ENCODE measurements around the gene CALHM5.

Gene CALHM5

DNA sequence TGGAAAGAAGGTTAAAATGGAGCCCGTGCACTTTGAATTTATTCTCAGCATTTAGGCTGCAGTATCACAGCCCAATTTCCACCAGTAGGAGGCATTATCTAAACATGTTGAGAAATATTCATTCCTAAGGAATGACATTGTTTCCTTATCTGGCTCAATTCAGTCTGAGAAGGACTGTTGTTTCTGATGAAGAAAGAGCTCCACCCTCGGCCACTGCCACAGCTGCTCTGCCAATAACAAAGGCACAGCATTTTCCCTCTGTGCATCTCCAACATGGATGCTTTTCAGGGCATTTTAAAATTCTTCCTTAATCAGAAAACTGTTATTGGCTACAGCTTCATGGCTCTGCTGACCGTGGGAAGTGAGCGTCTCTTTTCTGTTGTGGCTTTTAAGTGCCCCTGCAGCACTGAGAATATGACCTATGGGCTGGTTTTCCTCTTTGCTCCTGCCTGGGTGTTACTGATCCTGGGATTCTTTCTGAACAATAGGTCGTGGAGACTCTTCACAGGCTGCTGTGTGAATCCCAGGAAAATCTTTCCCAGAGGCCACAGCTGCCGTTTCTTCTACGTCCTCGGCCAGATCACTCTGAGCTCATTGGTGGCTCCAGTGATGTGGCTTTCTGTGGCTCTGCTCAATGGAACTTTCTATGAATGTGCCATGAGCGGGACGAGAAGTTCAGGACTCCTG is at the start of gene CALHM5:
CALHM5 (plus strand) TSS at position 216 of the 687 bp plus-strand sequence; CDS start at position 274, 58 bp downstream.
- no peak within 1 kb of the TSS for H3K4me3 Mint-ChIP-seq
- no peaks in the 10 kb centered on the region for H3K4me1 Mint-ChIP-seq (ENCODE audit: low read depth)
- H3K27ac Mint-ChIP-seq, result no peak within 1 kb of the TSS
- H3K9me3 Mint-ChIP-seq (ENCODE audit: low read depth), result no peaks in the 10 kb centered on the region
- H3K36me3 Mint-ChIP-seq, result no peaks in the 10 kb centered on the region
- peaks cover 2% of the 10 kb centered on the region for H3K27me3 Mint-ChIP-seq

DNA sequence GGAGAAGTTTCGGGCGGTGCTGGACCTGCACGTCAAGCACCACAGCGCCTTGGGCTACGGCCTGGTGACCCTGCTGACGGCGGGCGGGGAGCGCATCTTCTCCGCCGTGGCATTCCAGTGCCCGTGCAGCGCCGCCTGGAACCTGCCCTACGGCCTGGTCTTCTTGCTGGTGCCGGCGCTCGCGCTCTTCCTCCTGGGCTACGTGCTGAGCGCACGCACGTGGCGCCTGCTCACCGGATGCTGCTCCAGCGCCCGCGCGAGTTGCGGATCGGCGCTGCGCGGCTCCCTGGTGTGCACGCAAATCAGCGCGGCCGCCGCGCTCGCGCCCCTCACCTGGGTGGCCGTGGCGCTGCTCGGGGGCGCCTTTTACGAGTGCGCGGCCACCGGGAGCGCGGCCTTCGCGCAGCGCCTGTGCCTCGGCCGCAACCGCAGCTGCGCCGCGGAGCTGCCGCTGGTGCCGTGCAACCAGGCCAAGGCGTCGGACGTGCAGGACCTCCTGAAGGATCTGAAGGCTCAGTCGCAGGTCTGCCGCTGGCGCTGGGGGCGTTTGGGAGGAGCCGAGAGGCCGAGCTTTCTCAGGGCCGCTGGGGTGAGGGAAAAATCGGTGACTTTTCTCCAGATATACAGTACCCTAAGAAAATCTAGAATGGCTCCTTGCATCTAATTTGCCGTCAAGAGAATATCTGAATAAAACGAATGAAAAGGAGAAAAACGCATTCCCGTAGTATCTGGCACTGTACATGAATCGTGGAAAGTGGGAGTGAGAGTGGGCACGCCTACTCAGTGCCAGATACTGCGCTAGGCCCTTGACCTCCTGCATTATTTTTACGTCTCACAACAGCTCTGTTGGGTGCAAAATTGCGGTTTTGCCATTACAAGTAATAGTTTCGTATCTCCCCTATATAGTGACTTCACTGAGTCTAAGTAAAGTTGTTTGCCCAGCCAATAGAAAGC is 49.2 kb upstream of the CALHM5 start:
- Mint-ChIP-seq H3K27me3 (peaks cover 35% of the 10 kb centered on the region), H3K4me1 (ENCODE audit: low read depth) (peaks cover 17% of the 10 kb centered on the region), H3K9me3 (ENCODE audit: low read depth) (no peaks in the 10 kb centered on the region), H3K4me3 (peak overlapping the region; percentile 75), H3K27ac (no peak overlapping the region), H3K36me3 (no peaks in the 10 kb centered on the region)

GRCh38 chr6:116463301-116463700 is 48.1 kb upstream of the CALHM5 start:
- Mint-ChIP-seq H3K4me1 (ENCODE audit: low read depth) (peaks cover 17% of the 10 kb centered on the region), H3K27me3 (peaks cover 35% of the 10 kb centered on the region), H3K27ac (no peak overlapping the region), H3K9me3 (ENCODE audit: low read depth) (no peaks in the 10 kb centered on the region), H3K36me3 (no peaks in the 10 kb centered on the region), H3K4me3 (no peak overlapping the region)

DNA sequence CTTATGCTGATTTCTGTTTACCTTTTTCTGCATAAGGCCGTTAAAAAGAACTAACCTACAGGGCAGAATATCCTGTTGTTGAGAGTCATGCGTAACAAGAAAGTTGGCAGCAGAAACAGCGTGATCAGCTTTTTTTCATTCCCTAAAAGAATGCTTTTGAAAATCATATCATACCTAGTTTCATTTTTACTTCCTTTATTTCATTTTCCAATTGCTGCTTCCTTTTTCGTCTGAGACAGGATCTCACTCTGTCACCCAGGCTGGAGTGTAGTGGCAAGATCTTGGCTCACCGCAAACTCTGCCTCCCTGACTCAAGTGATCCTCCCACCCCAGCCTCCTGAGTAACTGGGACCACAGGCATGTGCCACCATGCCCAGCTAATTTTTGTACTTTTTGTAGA is 46.2 kb upstream of the CALHM5 start:
- Mint-ChIP-seq H3K4me3 (no peak overlapping the region), H3K4me1 (ENCODE audit: low read depth) (peaks cover 17% of the 10 kb centered on the region), H3K36me3 (no peaks in the 10 kb centered on the region), H3K9me3 (ENCODE audit: low read depth) (no peaks in the 10 kb centered on the region), H3K27me3 (peaks cover 30% of the 10 kb centered on the region), H3K27ac (no peak overlapping the region)

DNA sequence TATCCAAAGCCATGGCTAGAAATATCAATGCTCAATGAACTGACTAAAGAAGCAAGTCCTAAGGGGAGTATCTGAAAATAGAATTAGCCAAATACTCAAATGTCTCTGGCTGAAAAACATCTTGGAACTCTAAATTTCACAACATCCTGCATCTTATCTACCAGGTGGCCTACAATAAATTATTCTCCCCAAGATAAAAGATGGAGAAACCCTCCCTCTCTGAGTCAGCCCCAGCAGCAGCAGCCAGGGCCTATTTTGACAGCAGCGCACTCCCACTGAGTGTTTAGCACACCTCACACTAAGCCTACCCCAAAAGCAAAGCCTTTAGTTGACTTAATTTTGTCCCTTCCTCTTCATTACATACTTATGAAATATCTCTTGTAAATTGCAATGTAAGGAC is 44.3 kb upstream of the CALHM5 start:
- Mint-ChIP-seq H3K9me3 (ENCODE audit: low read depth) (no peaks in the 10 kb centered on the region), H3K36me3 (no peaks in the 10 kb centered on the region), H3K4me1 (ENCODE audit: low read depth) (peaks cover 8% of the 10 kb centered on the region), H3K4me3 (no peak overlapping the region), H3K27ac (no peak overlapping the region), H3K27me3 (peaks cover 18% of the 10 kb centered on the region)

DNA sequence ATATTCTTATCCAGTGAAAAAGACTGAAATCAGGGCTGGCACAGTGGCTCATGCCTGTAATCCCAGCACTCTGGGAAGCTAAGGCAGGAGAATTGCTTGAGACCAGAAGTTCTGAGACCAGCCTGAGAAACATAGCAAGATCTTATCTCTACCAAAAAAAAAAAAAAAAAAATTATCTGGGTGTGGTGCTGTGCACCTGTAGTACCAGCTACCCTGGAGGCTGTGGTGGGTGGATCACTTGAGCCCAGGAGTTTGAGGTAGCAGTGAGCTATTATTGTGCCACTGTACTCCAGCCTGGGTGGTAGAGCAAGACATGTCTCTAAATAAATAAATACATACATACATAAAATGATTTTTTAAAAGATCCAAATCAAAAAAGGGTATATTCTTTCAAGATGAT is 43.9 kb upstream of the CALHM5 start:
- Mint-ChIP-seq H3K9me3 (ENCODE audit: low read depth) (no peaks in the 10 kb centered on the region), H3K36me3 (no peaks in the 10 kb centered on the region), H3K4me3 (no peak overlapping the region), H3K27ac (no peak overlapping the region), H3K27me3 (peaks cover 17% of the 10 kb centered on the region), H3K4me1 (ENCODE audit: low read depth) (peaks cover 6% of the 10 kb centered on the region)

DNA sequence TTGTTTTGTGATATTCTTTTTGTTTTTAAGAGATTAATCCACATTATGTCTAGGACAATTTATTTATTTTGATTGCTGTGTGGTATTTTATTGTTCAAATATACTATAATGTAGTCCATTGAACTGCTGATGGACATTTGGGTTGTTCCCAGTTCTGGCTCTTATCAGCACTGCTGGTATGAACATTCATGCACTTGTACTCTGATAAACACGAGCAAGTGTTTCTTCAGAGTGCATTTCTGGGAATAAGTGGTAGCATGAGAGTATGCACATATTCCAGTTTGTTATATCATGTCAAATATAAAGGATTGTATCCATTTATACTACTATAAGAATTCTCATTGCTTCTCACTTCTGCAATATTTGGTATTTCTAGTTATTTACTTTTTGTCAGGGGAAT is 43.1 kb upstream of the CALHM5 start:
- H3K4me1 Mint-ChIP-seq (ENCODE audit: low read depth), result peaks cover 4% of the 10 kb centered on the region
- no peaks in the 10 kb centered on the region for H3K9me3 Mint-ChIP-seq (ENCODE audit: low read depth)
- no peaks in the 10 kb centered on the region for H3K36me3 Mint-ChIP-seq
- H3K27me3 Mint-ChIP-seq, result peaks cover 11% of the 10 kb centered on the region
- H3K27ac Mint-ChIP-seq, result no peak overlapping the region
- no peak overlapping the region for H3K4me3 Mint-ChIP-seq

GRCh38 chr6:116471531-116471930 is 39.9 kb upstream of the CALHM5 start:
- H3K36me3 Mint-ChIP-seq, result no peaks in the 10 kb centered on the region
- H3K27ac Mint-ChIP-seq, result no peak overlapping the region
- no peaks in the 10 kb centered on the region for H3K9me3 Mint-ChIP-seq (ENCODE audit: low read depth)
- no peak overlapping the region for H3K4me3 Mint-ChIP-seq
- peaks cover 19% of the 10 kb centered on the region for H3K4me1 Mint-ChIP-seq (ENCODE audit: low read depth)
- H3K27me3 Mint-ChIP-seq, result peaks cover 2% of the 10 kb centered on the region

DNA sequence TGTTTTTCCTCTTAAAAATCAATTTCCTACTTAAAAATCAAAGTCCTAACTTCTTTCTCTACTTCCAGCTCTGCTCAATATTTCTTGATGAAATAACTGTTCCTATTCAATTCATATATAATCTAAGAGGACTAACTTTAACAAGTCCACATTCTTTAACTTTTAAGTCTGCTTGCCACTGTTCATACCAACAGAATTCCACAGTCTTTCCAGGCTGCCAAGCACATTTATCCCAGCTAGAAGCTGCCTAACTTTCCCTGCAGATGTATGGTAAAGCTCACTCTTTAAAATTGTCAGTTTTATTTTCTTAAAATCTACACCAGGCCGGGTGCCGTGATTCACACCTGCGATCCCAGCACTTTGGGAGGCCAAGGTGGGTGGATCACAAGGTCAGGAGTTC is 38.7 kb upstream of the CALHM5 start:
- H3K9me3 Mint-ChIP-seq (ENCODE audit: low read depth), result no peaks in the 10 kb centered on the region
- H3K27ac Mint-ChIP-seq, result no peak overlapping the region
- H3K36me3 Mint-ChIP-seq, result no peaks in the 10 kb centered on the region
- H3K4me3 Mint-ChIP-seq, result no peak overlapping the region
- H3K4me1 Mint-ChIP-seq (ENCODE audit: low read depth), result peaks cover 19% of the 10 kb centered on the region
- peaks cover 2% of the 10 kb centered on the region for H3K27me3 Mint-ChIP-seq

DNA sequence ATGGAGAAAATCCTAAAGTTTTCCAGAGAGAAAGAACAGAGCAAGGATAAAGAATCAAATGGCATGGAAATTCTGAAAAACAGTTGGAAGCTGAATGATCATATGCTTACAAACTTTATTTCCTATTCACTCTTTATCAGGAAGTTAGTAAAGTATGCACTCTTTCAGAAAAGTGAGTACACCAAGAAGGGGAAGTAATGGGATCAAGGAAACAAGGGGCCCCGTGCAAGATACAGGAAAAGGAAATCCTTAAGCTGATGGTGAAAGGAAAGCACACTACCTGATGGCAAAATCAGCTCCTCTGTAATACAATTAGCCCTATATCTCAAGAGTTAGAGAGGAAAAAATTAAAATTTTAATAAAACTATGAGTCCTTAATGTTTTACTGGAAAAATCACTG is 36.3 kb upstream of the CALHM5 start:
- H3K4me3 Mint-ChIP-seq, result no peak overlapping the region
- no peaks in the 10 kb centered on the region for H3K36me3 Mint-ChIP-seq
- H3K9me3 Mint-ChIP-seq (ENCODE audit: low read depth), result no peaks in the 10 kb centered on the region
- peaks cover 19% of the 10 kb centered on the region for H3K4me1 Mint-ChIP-seq (ENCODE audit: low read depth)
- peaks cover 2% of the 10 kb centered on the region for H3K27me3 Mint-ChIP-seq
- H3K27ac Mint-ChIP-seq, result no peak overlapping the region

- H3K27ac Mint-ChIP-seq, result no peak overlapping the region
- H3K27me3 Mint-ChIP-seq, result peaks cover 2% of the 10 kb centered on the region
- H3K4me3 Mint-ChIP-seq, result no peak overlapping the region
- H3K9me3 Mint-ChIP-seq (ENCODE audit: low read depth), result no peaks in the 10 kb centered on the region
- H3K36me3 Mint-ChIP-seq, result no peaks in the 10 kb centered on the region
- H3K4me1 Mint-ChIP-seq (ENCODE audit: low read depth), result peaks cover 19% of the 10 kb centered on the region
These were observed 35.3 kb upstream of the CALHM5 start for GRCh38 chr6:116476002-116476678.

DNA sequence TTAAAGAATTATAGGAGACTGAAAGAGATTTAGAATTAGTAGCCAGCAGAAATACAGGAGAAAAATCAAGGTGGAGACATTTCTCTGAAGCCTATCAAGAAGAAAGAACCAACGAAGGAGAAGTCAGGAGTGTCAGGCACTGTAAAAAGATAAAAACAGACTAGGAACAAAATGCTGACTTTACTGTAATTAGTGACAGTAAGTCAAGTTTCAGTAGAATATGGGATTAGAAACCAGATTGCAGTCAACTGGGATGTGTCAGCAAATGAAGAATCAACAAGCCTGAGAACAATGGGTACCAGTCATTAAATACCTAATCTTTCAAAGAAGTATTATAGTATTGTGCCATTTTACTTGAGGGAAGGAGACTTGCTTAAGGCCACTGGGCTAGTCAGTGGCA is 28.7 kb upstream of the CALHM5 start:
- Mint-ChIP-seq H3K27ac (no peak overlapping the region), H3K9me3 (ENCODE audit: low read depth) (no peaks in the 10 kb centered on the region), H3K36me3 (no peaks in the 10 kb centered on the region), H3K4me3 (no peak overlapping the region), H3K27me3 (peaks cover 4% of the 10 kb centered on the region), H3K4me1 (ENCODE audit: low read depth) (no peaks in the 10 kb centered on the region)

GRCh38 chr6:116483616-116484015 is 27.8 kb upstream of the CALHM5 start:
- no peak overlapping the region for H3K27ac Mint-ChIP-seq
- H3K27me3 Mint-ChIP-seq, result peaks cover 4% of the 10 kb centered on the region
- no peaks in the 10 kb centered on the region for H3K36me3 Mint-ChIP-seq
- no peaks in the 10 kb centered on the region for H3K9me3 Mint-ChIP-seq (ENCODE audit: low read depth)
- no peaks in the 10 kb centered on the region for H3K4me1 Mint-ChIP-seq (ENCODE audit: low read depth)
- H3K4me3 Mint-ChIP-seq, result no peak overlapping the region

DNA sequence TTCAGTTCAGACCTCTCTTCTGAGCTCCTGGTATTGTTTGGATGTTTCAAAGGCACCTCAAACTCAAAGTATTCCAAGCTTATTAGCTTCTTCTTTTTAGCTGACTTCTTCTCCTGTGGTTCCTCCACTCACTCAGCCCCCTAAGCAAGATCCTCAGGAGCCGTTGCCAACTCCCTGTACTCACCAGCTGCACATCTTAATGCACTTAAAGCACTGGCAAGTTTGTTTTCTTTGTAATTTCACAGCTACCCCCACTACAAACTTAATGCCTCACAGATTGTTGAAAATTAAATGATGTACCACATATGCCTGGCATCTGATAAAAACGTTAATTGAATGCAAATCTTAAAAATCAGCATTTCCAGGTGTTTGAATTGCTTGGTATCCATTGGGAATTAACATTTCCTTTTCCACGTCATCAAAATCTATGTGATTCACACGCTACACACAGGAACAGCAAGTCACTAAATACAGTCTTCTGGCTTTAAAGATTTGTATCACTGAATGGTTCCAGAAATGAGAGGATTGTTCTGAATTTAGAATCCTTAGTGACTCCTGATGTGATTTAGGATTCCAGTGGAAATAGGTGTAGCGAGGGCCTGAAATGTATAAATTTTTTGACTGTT is 25.8 kb upstream of the CALHM5 start:
- no peak overlapping the region for H3K4me3 Mint-ChIP-seq

More for the DNA sequence above, 25.8 kb upstream of the CALHM5 start:
- no peak overlapping the region for H3K27ac Mint-ChIP-seq
- H3K4me1 Mint-ChIP-seq (ENCODE audit: low read depth), result no peaks in the 10 kb centered on the region
- no peaks in the 10 kb centered on the region for H3K9me3 Mint-ChIP-seq (ENCODE audit: low read depth)
- peaks cover 6% of the 10 kb centered on the region for H3K27me3 Mint-ChIP-seq
- H3K36me3 Mint-ChIP-seq, result no peaks in the 10 kb centered on the region
